Mesenchymal stem cell (in vitro differentiated cells and primary cell): Measurements from ENCODE around the gene XCL1.

Experiments used
- DNase-seq: peaks from one replicate; pipeline ENCODE4 v3.0.0-alpha.2; 2013
- H2AFZ ChIP-seq: one replicate; pipeline ENCODE4 v1.6.1; 2013; ENCODE audit warnings: low read depth, mild to moderate bottlenecking, control low read depth, inconsistent platforms, low read length, moderate library complexity
- H2AK5ac ChIP-seq: 2 replicates; pipeline ENCODE4 v1.6.1; 2013; ENCODE audit warnings: low read length, moderate library complexity, mild to moderate bottlenecking, inconsistent platforms; ENCODE audit not compliant: severe bottlenecking
- H2BK120ac ChIP-seq: one replicate; pipeline ENCODE4 v1.6.1; 2013; ENCODE audit warnings: low read depth, mild to moderate bottlenecking, inconsistent platforms, low read length, moderate library complexity
- H2BK12ac ChIP-seq, 2 experiments: one replicate each; pipeline ENCODE4 v1.6.1; 2013; ENCODE audit warnings: inconsistent platforms in 2 of 2, low read length in 2 of 2, mild to moderate bottlenecking in 2 of 2, moderate library complexity in 2 of 2, control low read depth in 1 of 2
- H2BK15ac ChIP-seq: one replicate; pipeline ENCODE4 v1.6.1; 2013; ENCODE audit warnings: mild to moderate bottlenecking, low read depth, inconsistent platforms; ENCODE audit not compliant: poor library complexity, severe bottlenecking
- H2BK5ac ChIP-seq: 2 replicates; pipeline ENCODE4 v1.6.1; 2013; ENCODE audit warnings: low read depth, mild to moderate bottlenecking, low read length, control low read depth, inconsistent platforms; ENCODE audit not compliant: poor library complexity, severe bottlenecking
- H3K14ac ChIP-seq, 2 experiments: one replicate each; pipeline ENCODE4 v1.6.1; 2013; ENCODE audit warnings: inconsistent platforms in 2 of 2, low read length in 2 of 2, control low read depth in 1 of 2, mild to moderate bottlenecking in 1 of 2, moderate library complexity in 1 of 2
- H3K18ac ChIP-seq, 2 experiments: one replicate each; pipeline ENCODE4 v1.6.1; 2013; ENCODE audit warnings: inconsistent platforms in 2 of 2, low read length in 2 of 2, control low read depth in 1 of 2, low read depth in 1 of 2, mild to moderate bottlenecking in 1 of 2
- H3K23ac ChIP-seq, 2 experiments: one replicate each; pipeline ENCODE4 v1.6.1; 2013; ENCODE audit warnings: inconsistent platforms in 2 of 2, low read length in 2 of 2, mild to moderate bottlenecking in 2 of 2, moderate library complexity in 2 of 2, control low read depth in 1 of 2
- H3K27ac ChIP-seq: 2 replicates; pipeline ENCODE4 v1.5.1; 2013; ENCODE audit warnings: mild to moderate bottlenecking, moderate library complexity, low read length, control low read depth, inconsistent platforms; ENCODE audit not compliant: poor library complexity, severe bottlenecking
- H3K27me3 ChIP-seq, 2 experiments: 2 replicates each; pipeline versions ENCODE4 v1.6.1 to v1.7.0; 2013; ENCODE audit warnings: low read length in 2 of 2, mild to moderate bottlenecking in 2 of 2, moderate library complexity in 2 of 2, control low read depth in 1 of 2, inconsistent platforms in 1 of 2; ENCODE audit not compliant: control insufficient read depth in 1 of 2, insufficient read depth in 1 of 2
- H3K36me3 ChIP-seq, 2 experiments: 2 replicates each; pipeline versions ENCODE4 v1.6.1 to v1.7.0; 2013; ENCODE audit warnings: low read length in 2 of 2, control low read depth in 1 of 2, inconsistent platforms in 1 of 2, low read depth in 1 of 2, mild to moderate bottlenecking in 1 of 2; ENCODE audit not compliant: insufficient read depth in 2 of 2, control insufficient read depth in 1 of 2
- H3K4ac ChIP-seq, 2 experiments: one replicate each; pipeline ENCODE4 v1.6.1; 2013; ENCODE audit warnings: inconsistent platforms in 2 of 2, low read length in 2 of 2, mild to moderate bottlenecking in 2 of 2, moderate library complexity in 2 of 2, control low read depth in 1 of 2, low read depth in 1 of 2
- H3K4me1 ChIP-seq: 2 replicates; pipeline ENCODE4 v1.6.1; 2013; ENCODE audit warnings: low read depth, low read length, control low read depth; ENCODE audit not compliant: control insufficient read depth, insufficient read depth
- H3K4me2 ChIP-seq: 2 replicates; pipeline ENCODE4 v1.6.1; 2013; ENCODE audit warnings: low read length, mild to moderate bottlenecking, inconsistent platforms; ENCODE audit not compliant: poor library complexity, severe bottlenecking
- H3K4me3 ChIP-seq, 2 experiments: 2 replicates each; pipeline versions ENCODE4 v1.5.1 to v1.7.0; 2013; ENCODE audit warnings: low read length in 2 of 2, mild to moderate bottlenecking in 2 of 2, control low read depth in 1 of 2, low read depth in 1 of 2; ENCODE audit not compliant: insufficient read depth in 1 of 2
- H3K79me1 ChIP-seq: replicated peaks from 2 replicates; pipeline ENCODE4 v1.6.1; 2013; ENCODE audit warnings: mild to moderate bottlenecking, control low read depth, low read length, inconsistent platforms; ENCODE audit not compliant: poor library complexity, severe bottlenecking
- H3K9ac ChIP-seq: 2 replicates; pipeline ENCODE4 v1.7.0; 2013; ENCODE audit warnings: mild to moderate bottlenecking, low read length, moderate library complexity
- H3K9me3 ChIP-seq: 2 replicates; pipeline ENCODE4 v1.7.0; 2013; ENCODE audit warnings: mild to moderate bottlenecking, low read length; ENCODE audit not compliant: control insufficient read depth
- H4K8ac ChIP-seq: one replicate; pipeline ENCODE4 v1.6.1; 2013; ENCODE audit warnings: inconsistent platforms, mild to moderate bottlenecking, low read length, moderate library complexity
- H4K91ac ChIP-seq: one replicate; pipeline ENCODE4 v1.6.1; 2013; ENCODE audit warnings: mild to moderate bottlenecking, low read length, inconsistent platforms
- WGBS: methylation state at CpG from one replicate; pipeline ENCODE4 v1.1.7; 2013; ENCODE audit warnings: mixed read lengths; 5-methylcytosine and 5-hydroxymethylcytosine counted together

XCL1 gene

DNA sequence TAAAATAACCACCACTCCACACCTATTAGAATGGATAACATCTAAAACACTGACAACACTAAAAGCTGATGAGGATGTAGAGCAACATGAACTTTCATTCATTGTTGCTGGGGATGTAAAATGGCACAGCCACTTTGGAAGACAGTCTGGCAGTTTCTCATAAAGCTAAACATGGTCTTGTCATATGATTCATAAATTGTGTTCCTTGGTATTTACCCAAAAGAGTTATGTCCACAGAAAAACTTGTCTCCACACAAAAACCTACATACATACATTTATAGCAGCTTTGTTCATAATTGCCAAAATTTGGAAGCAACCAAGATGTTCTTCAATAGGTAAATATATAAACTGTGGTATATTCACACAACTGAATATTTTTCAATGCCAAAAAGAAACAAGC lies 16.0 kb upstream of the XCL1 start:
- Histone ChIP-seq H3K27ac (no peak overlapping the region), H2BK120ac (no peak overlapping the region), H3K14ac (no peak overlapping the region), H3K23ac (no peak overlapping the region), H3K9me3 (no peaks in the 10 kb centered on the region), H3K27me3 (no peaks in the 10 kb centered on the region), H4K91ac (no peak overlapping the region), H2AK5ac (no peak overlapping the region), H3K4me2 (no peak overlapping the region), H4K8ac (no peak overlapping the region), H2AFZ (no peak overlapping the region), H3K9ac (no peak overlapping the region), H3K4me1 (no peaks in the 10 kb centered on the region), H2BK5ac (no peak overlapping the region), H3K18ac (no peak overlapping the region), H3K4ac (no peak overlapping the region), H2BK12ac (no peak overlapping the region), H3K36me3 (no peaks in the 10 kb centered on the region), H3K4me3 (no peak overlapping the region), H2BK15ac (no peak overlapping the region), H3K79me1 (no peaks in the 10 kb centered on the region)
- no peak for DNase-seq

DNA sequence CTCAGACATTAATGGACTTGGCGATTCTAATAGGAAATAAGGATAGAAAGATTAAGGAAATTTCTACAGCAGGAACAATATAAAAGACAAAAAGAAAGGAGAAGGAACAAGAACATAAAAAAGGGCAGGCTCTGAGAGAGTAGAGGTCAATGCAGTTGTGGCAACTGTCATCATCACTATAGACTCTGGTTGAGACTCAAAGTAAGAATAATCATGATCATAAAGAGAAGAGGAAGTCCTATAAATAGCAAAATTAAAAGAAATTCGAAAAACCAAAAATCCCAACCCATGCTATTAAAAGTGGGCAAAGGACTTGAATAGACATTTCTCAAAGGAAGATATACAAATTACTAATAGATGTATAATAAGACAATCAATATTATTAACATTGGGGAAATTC lies 14.4 kb upstream of the XCL1 start:
- Histone ChIP-seq H3K9ac (no peak overlapping the region), H3K4ac (no peak overlapping the region), H3K9me3 (no peaks in the 10 kb centered on the region), H3K23ac (no peak overlapping the region), H2BK12ac (no peak overlapping the region), H3K18ac (no peak overlapping the region), H2BK5ac (no peak overlapping the region), H3K14ac (no peak overlapping the region), H2AK5ac (no peak overlapping the region), H3K79me1 (no peaks in the 10 kb centered on the region), H3K27ac (no peak overlapping the region), H3K4me3 (no peak overlapping the region), H4K91ac (no peak overlapping the region), H4K8ac (no peak overlapping the region), H3K4me1 (no peaks in the 10 kb centered on the region), H2BK15ac (no peak overlapping the region), H3K4me2 (no peak overlapping the region), H2AFZ (no peak overlapping the region), H3K36me3 (no peaks in the 10 kb centered on the region), H2BK120ac (no peak overlapping the region), H3K27me3 (no peaks in the 10 kb centered on the region)
- WGBS, result no CpG with 5 or more reads among the region's 2 CpGs
- no peak for DNase-seq

DNA sequence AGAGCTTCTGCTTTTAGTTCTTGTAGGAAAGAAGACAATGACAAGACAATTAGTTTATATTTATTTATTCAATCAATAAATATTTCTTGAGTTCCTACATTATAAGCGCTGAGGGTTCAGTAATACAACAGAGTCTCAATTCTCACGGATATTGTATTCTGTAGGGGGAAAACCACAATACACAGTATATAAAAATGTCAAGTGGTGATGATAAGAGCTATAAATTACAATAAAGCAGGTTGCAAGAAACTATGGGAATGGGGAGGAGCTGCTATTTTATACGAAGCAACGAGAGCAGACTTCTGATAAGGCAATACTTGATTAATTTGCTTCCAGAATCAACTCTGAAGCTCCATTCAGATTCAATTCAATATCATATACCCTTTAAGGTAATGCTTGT lies 10.6 kb upstream of the XCL1 start:
- H2BK5ac ChIP-seq, result no peak overlapping the region
- WGBS, result no CpG with 5 or more reads among the region's 4 CpGs
- H2BK15ac ChIP-seq, result no peak overlapping the region

DNA sequence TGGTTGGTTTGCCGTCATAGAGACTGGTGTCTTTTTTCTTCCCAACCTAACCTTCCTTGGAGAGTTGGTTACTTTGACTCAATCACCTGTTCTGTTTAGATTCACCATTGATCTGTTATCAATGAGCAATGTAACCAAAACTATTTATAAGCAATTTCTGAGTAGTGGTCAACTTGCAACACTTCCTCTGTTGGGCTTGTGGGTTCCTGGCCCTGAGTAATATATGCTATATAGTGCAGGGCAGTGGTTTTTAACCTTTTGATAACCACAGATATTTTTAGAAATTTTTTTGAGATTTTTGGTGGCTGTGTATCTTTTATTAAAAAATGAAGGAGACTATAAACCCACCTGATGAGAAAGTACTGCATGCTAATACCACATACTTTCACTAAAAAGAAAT lies 9.4 kb upstream of the XCL1 start:
- Histone ChIP-seq H3K23ac (no peak overlapping the region), H3K36me3 (no peaks in the 10 kb centered on the region), H2AFZ (no peak overlapping the region), H3K14ac (no peak overlapping the region), H2BK15ac (no peak overlapping the region), H3K79me1 (no peaks in the 10 kb centered on the region), H4K91ac (no peak overlapping the region), H3K18ac (no peak overlapping the region), H3K4me1 (no peaks in the 10 kb centered on the region), H2BK12ac (no peak overlapping the region), H3K9ac (no peak overlapping the region), H2AK5ac (no peak overlapping the region), H3K4me3 (no peak overlapping the region), H4K8ac (no peak overlapping the region), H3K27ac (no peak overlapping the region), H3K9me3 (no peaks in the 10 kb centered on the region), H3K27me3 (no peaks in the 10 kb centered on the region), H3K4ac (no peak overlapping the region), H2BK120ac (no peak overlapping the region), H2BK5ac (no peak overlapping the region), H3K4me2 (no peak overlapping the region)
- DNase-seq, result no peak
- WGBS, result 92% methylated on average over 1 of the region's 1 CpG

More for the DNA sequence above, 10.6 kb upstream of the XCL1 start:
- Histone ChIP-seq H3K27ac (no peak overlapping the region), H3K4ac (no peak overlapping the region), H2AK5ac (no peak overlapping the region), H2BK12ac (no peak overlapping the region), H3K36me3 (no peaks in the 10 kb centered on the region), H3K27me3 (no peaks in the 10 kb centered on the region), H3K9me3 (no peaks in the 10 kb centered on the region), H3K18ac (no peak overlapping the region), H3K14ac (no peak overlapping the region), H3K79me1 (no peaks in the 10 kb centered on the region), H3K4me1 (no peaks in the 10 kb centered on the region), H2BK120ac (no peak overlapping the region), H2AFZ (no peak overlapping the region), H3K4me3 (no peak overlapping the region), H3K9ac (no peak overlapping the region), H4K8ac (no peak overlapping the region), H4K91ac (no peak overlapping the region), H3K4me2 (no peak overlapping the region), H3K23ac (no peak overlapping the region)
- DNase-seq, result no peak
